Fibroblast of lung (primary cell): ENCODE results near the gene SCD5. TPM values are rescaled to one million over a fixed set of nuclear protein-coding genes. Genes with fewer than 3 reads are reported as not detected.

ENCODE experiments used
- DNase-seq, 2 donors: peaks; one replicate each; pipeline versions ENCODE4 v3.0.0 to v3.0.0-alpha.2; 2010; ENCODE audit warnings: low read depth in 2 of 2
- H2AFZ ChIP-seq: 2 replicates; pipeline ENCODE4 v1.5.1; 2012; ENCODE audit warnings: low read length, control low read depth, inconsistent platforms
- H3K27ac ChIP-seq: 2 replicates; pipeline ENCODE4 v1.5.1; 2011; ENCODE audit warnings: low read length, control low read depth; ENCODE audit not compliant: insufficient read depth
- H3K27me3 ChIP-seq: 2 replicates; pipeline ENCODE4 v1.5.1; 2011; ENCODE audit warnings: mild to moderate bottlenecking, low read length; ENCODE audit not compliant: control insufficient read depth, insufficient read depth
- H3K36me3 ChIP-seq: 2 replicates; pipeline ENCODE4 v1.5.1; 2011; ENCODE audit warnings: low read length; ENCODE audit not compliant: control insufficient read depth, insufficient read depth
- H3K4me1 ChIP-seq: 2 replicates; pipeline ENCODE4 v1.5.1; 2011; ENCODE audit warnings: low read length; ENCODE audit not compliant: control insufficient read depth, insufficient read depth; ENCODE audit errors: extremely low read depth
- H3K4me2 ChIP-seq: 2 replicates; pipeline ENCODE4 v1.5.1; 2011; ENCODE audit warnings: low read length, control low read depth; ENCODE audit not compliant: insufficient read depth; ENCODE audit errors: extremely low read depth
- H3K4me3 ChIP-seq, 4 experiments: fragments of 200-600 bp in 1 of 4; sonication (generic) in 1 of 4; replicated peaks in 1 of 4; 2 replicates each; pipeline ENCODE4 v1.5.1; 2011 to 2016; ENCODE audit warnings: low read length in 4 of 4, low read depth in 3 of 4, mild to moderate bottlenecking in 3 of 4, control low read depth in 2 of 4, inconsistent platforms in 1 of 4, mixed read lengths in 1 of 4; ENCODE audit not compliant: insufficient read depth in 1 of 4; ENCODE audit errors: control extremely low read depth in 1 of 4
- H3K79me2 ChIP-seq: 2 replicates; pipeline ENCODE4 v1.5.1; 2012; ENCODE audit warnings: mild to moderate bottlenecking, low read length, inconsistent platforms; ENCODE audit not compliant: control insufficient read depth, insufficient read depth
- H3K9ac ChIP-seq: 2 replicates; pipeline ENCODE4 v1.5.1; 2011; ENCODE audit warnings: mild to moderate bottlenecking, low read length, control low read depth; ENCODE audit not compliant: insufficient read depth
- H3K9me3 ChIP-seq: 2 replicates; pipeline ENCODE4 v1.5.1; 2012; ENCODE audit warnings: low read depth, low read length; ENCODE audit not compliant: control insufficient read depth, insufficient read depth
- H4K20me1 ChIP-seq: 2 replicates; pipeline ENCODE4 v1.5.1; 2011; ENCODE audit warnings: low read length; ENCODE audit not compliant: control insufficient read depth, insufficient read depth; ENCODE audit errors: extremely low read depth
- CTCF ChIP-seq, 2 donors: IDR thresholded peaks in 1 of 2; conservative IDR thresholded peaks in 1 of 2; 1 replicate in 1 of 2; 2 replicates in 1 of 2; pipeline ENCODE4 v1.5.1; 2011 to 2012; ENCODE audit warnings: low read length in 2 of 2, control low read depth in 1 of 2, inconsistent platforms in 1 of 2, low read depth in 1 of 2, mild to moderate bottlenecking in 1 of 2
- EZH2 ChIP-seq: IDR thresholded peaks from 2 replicates; pipeline ENCODE4 v1.5.1; 2012; ENCODE audit warnings: low read length, control low read depth, mild to moderate bottlenecking; ENCODE audit errors: missing control alignments
- polyA plus RNA-seq, 2 donors: library from polyadenylated mRNA; depleted of rRNA in 1 of 2; stranded (reverse) in 1 of 2; unstranded in 1 of 2; fragments of >200 nt; gene quantifications; 2 replicates each; pipeline ENCODE4 v1.2.1, GENCODE V29; 2011 to 2012; ENCODE audit warnings: missing spikeins in 1 of 2
- total RNA-seq: library from RNA; depleted of rRNA; stranded (reverse); fragments of >200 nt; gene quantifications from 2 replicates; pipeline ENCODE4 v1.2.1, GENCODE V29; 2014

SCD5 gene
- total and polyA plus RNA-seq, 2 donors (not counting 1 experiment from before 2014, with no cell fraction given): 4.9 to 11.4 TPM

GRCh38 chr4:82704156-82704555 lies 94.4 kb downstream of the SCD5 start:
- Histone ChIP-seq H3K4me3 (no peak overlapping the region), H3K79me2 (no peaks in the 10 kb centered on the region), H3K27me3 (no peaks in the 10 kb centered on the region), H3K36me3 (no peaks in the 10 kb centered on the region), H4K20me1 (no peaks in the 10 kb centered on the region), H3K4me1 (no peaks in the 10 kb centered on the region), H2AFZ (no peak overlapping the region), H3K9ac (no peak overlapping the region), H3K27ac (no peak overlapping the region), H3K9me3 (no peaks in the 10 kb centered on the region), H3K4me2 (no peak overlapping the region)
- no peak for DNase-seq
- TF ChIP-seq CTCF (conservative IDR thresholded peaks at IDR 0.05 in 1 of 2, IDR thresholded peaks at IDR 0.05 in 1 of 2; ENCODE audit: low read depth in 1 of 2, low read length in 2 of 2) (no peak), EZH2 (no peak)

- TF ChIP-seq EZH2 (no peak), CTCF (conservative IDR thresholded peaks at IDR 0.05 in 1 of 2, IDR thresholded peaks at IDR 0.05 in 1 of 2; ENCODE audit: low read depth in 1 of 2, low read length in 2 of 2) (no peak)
- no peaks in the 10 kb centered on the region for H3K27me3 ChIP-seq
- no peak overlapping the region for H3K9ac ChIP-seq
- no peak overlapping the region for H3K27ac ChIP-seq
- no peaks in the 10 kb centered on the region for H3K4me1 ChIP-seq
- H2AFZ ChIP-seq: no peak overlapping the region
- no peak overlapping the region for H3K4me3 ChIP-seq
- H3K9me3 ChIP-seq: no peaks in the 10 kb centered on the region
- DNase-seq: no peak
- H3K36me3 ChIP-seq: no peaks in the 10 kb centered on the region
- H3K79me2 ChIP-seq: no peaks in the 10 kb centered on the region
- H4K20me1 ChIP-seq: no peaks in the 10 kb centered on the region
- no peak overlapping the region for H3K4me2 ChIP-seq
These were observed 100.2 kb downstream of the SCD5 start for GRCh38 chr4:82698412-82698811.

- TF ChIP-seq CTCF (conservative IDR thresholded peaks at IDR 0.05 in 1 of 2, IDR thresholded peaks at IDR 0.05 in 1 of 2; ENCODE audit: low read depth in 1 of 2, low read length in 2 of 2): no peak
- no peak for TF ChIP-seq EZH2
- H3K4me1 ChIP-seq: no peaks in the 10 kb centered on the region
- H2AFZ ChIP-seq: no peak overlapping the region
- H3K9me3 ChIP-seq: no peaks in the 10 kb centered on the region
- DNase-seq: no peak
- no peak overlapping the region for H3K9ac ChIP-seq
- no peak overlapping the region for H3K27ac ChIP-seq
- H3K36me3 ChIP-seq: no peaks in the 10 kb centered on the region
- H3K4me3 ChIP-seq: no peak overlapping the region
- no peak overlapping the region for H3K4me2 ChIP-seq
- no peaks in the 10 kb centered on the region for H3K27me3 ChIP-seq
- no peaks in the 10 kb centered on the region for H4K20me1 ChIP-seq
- H3K79me2 ChIP-seq: no peaks in the 10 kb centered on the region
These were observed 101.0 kb downstream of the SCD5 start for GRCh38 chr4:82697561-82697960.
